Effector CD4-positive, alpha-beta T cell (primary cell): ENCODE results near the gene SLC30A4.
A peak's percentile ranks its signal among the peaks of the same experiment; 100 is the strongest.

Experiments
- DNase-seq: peaks from one replicate; pipeline ENCODE4 v3.0.0-alpha.2; 2020

Gene SLC30A4

GRCh38 chr15:45449916-45450867 lies 72.4 kb downstream of the SLC30A4 start:
- no peak for DNase-seq

- DNase-seq, result no peak
Observed at GRCh38 chr15:45449395-45449794, 73.2 kb downstream of the SLC30A4 start.

DNA sequence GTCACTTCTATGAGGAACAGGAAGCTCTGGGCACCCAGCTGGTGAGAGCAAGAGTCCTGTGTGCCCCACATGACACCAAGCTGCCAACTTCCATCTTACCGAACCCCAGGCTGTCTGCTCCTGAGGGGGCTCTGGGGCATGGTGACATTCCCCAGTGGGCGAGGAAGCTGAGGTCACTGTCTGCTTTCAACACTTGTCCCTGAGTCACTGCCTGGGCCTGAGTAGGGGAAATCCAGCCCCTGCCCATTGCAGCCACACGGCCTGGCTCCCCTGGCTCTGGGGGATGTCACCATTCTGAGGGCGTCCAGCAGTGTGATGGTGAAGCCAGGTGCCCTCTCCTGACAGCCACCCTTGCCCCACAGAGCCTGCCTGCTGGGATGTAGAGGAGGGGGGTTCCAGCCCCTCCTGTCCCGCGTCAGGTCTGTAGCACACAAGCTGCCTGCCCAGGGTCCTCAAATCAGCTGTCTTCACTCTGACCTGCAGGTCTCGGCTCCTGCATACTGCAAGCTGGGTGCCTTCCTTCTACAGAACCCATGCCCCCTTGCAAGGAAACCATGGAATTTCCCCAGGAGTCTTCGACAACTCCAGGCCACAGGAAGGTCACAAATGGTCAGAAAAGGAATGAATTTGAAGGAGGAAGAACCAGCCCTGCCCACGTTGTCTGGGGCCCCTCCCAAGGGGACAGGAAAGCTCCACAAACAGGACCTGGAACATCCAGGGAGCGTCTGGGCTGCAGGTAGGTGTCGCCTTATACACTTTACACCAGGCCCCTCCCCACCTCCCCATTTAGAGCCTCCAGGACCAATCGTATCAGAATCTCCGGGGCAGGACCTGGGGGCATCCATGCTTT lies 74.3 kb downstream of the SLC30A4 start:
- DNase-seq, result no peak

- no peak for DNase-seq
Observed at GRCh38 chr15:45443645-45444044, 78.9 kb downstream of the SLC30A4 start.

DNA sequence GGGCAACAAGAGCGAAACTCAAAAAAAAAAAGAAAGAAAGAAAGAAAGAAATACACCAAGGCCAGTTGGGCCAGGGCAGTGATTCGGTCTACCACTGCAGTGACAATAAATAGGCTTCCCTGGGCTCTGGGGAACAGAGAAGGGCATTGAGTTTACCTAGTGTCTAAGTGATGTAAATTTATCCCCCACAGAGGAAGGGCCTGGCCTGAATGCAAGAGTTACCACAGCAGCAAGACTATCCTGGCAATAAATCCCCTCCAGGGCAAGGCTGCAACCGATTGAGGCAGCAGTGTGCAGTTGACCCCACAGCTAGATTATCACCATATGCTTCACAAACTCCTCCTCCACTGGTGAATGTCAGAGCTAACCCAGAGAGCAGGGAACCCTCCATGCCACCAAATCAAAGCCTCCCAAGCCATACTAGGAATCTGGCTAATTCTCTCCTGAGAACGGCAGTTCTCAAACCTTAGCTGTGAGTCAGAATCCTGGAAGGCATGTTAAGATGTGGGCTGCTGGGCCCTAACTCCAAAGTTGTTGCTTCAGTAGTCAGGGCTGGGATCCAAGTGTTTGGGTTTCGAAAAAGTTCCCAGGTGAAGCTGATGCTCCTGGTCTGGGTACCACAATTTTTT lies 79.9 kb downstream of the SLC30A4 start:
- DNase-seq, result no peak

- no peak for DNase-seq
Observed at GRCh38 chr15:45441686-45442085, 80.9 kb downstream of the SLC30A4 start.

DNA sequence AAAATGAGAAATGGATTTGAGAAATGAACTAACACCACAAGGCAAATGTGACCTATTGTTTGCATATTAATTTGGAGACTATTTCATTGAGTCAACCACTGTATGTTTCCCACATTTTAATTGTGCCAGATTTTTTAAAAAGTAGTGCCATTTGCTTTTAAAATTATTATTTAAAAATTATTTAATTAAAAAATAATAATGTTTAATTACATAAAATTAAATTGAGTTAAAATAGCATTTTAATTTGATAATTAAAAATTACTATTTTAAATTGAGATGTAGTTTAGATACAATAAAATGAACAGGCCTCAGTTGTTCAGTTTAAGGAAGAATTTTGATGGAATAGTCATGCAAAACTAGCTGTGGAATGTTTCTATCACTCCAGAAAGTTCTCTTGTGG lies 81.5 kb downstream of the SLC30A4 start:
- DNase-seq, result no peak

GRCh38 chr15:45439521-45440260 lies 82.9 kb downstream of the SLC30A4 start:
- DNase-seq, result no peak

DNA sequence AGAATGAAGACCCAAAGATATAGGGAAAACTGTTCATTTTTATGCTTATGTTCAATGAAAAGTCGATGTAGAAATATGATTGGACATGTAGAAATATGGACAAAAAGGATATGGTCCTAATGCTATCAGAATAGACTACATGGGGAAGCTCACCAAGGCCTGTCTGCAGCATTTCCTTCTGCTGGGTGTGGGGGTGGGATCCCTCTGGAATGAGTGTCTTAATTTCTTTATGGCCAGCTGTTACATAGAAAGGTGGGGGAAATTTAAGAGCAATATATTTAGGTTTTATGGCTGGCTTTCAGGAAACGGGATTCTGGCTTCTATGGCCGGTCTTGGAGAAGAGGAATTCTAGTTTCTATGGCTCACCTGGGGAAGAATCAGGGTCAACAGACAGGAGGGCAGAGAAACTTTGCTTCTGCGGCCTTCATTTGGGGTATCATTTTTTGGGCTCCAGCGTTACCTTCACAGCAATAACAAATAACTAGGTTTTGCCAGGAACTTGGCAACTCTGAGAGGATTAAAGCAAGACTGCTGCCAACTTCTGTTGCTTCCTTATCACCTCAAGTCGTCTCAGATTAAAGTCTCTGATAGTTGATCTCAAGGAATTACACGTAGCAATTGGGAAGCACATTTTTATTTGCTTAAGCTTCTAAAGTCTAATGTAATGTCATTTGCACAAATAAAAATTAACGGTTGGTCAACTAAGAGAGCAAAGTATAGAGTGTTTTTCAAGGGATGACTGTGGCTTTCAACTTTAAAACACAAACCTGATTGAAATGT lies 87.2 kb downstream of the SLC30A4 start:
- no peak for DNase-seq

GRCh38 chr15:45434078-45434567 lies 88.4 kb downstream of the SLC30A4 start:
- no peak for DNase-seq

DNA sequence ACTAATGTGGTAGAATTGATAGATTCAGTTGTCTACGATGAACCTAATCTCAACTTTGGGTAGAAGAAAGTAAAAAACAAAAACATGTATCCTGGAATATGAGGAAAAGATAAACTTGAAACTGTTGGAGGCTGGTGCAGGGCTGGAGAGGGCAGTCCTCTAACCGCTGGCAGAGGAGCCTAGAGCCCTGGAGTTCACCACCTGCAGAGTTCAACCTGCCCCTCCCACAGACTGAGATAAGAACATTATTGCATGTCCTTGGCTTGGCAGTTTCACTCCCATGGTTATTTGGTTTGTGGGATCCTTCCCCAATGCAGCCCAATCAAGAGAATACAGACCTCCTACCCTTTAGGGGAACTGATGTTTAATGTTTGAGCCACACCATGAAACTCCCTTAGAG lies 91.0 kb downstream of the SLC30A4 start:
- no peak for DNase-seq

GRCh38 chr15:45429941-45430792 lies 92.4 kb downstream of the SLC30A4 start:
- DNase-seq, result peak; percentile 85
